Prostate gland (tissue), 2 donors: ENCODE results near the gene ZXDC. TPM values are rescaled to one million over a fixed set of nuclear protein-coding genes. Genes with fewer than 3 reads are reported as not detected.

ENCODE experiments used
- DNase-seq: peaks from one replicate; pipeline ENCODE4 v3.0.0-alpha.2; 2019; ENCODE audit warnings: low spot score
- H3K27ac ChIP-seq, 2 donors: fragments of 200-600 bp; sonication (generic); 2 replicates each; pipeline ENCODE4 v1.5.1; 2017 to 2019
- H3K27me3 ChIP-seq: fragments of 200-600 bp; sonication (generic); replicated peaks from 2 replicates; pipeline ENCODE4 v1.5.1; 2019; ENCODE audit not compliant: insufficient read depth
- H3K36me3 ChIP-seq, 2 donors: fragments of 200-600 bp; sonication (generic); 1 replicate in 1 of 2; 2 replicates in 1 of 2; pipeline versions ENCODE4 v1.5.1 to v1.8.1; 2017 to 2019
- H3K4me1 ChIP-seq: fragments of 200-600 bp; sonication (generic); replicated peaks from 2 replicates; pipeline ENCODE4 v1.5.1; 2019
- H3K4me3 ChIP-seq, 2 donors: fragments of 200-600 bp; sonication (generic); 2 replicates each; pipeline ENCODE4 v1.5.1; 2017 to 2019
- H3K9me3 ChIP-seq: fragments of 200-600 bp; sonication (generic); 2 replicates; pipeline ENCODE4 v1.5.1; 2017
- POLR2A ChIP-seq: fragments of 450-650 bp; IDR thresholded peaks from one replicate; pipeline ENCODE4 v1.6.1; 2016; ENCODE audit warnings: antibody characterized with exemption, mild to moderate bottlenecking
- POLR2AphosphoS5 ChIP-seq: sonication (generic); formaldehyde crosslinking; IDR thresholded peaks from one replicate; pipeline ENCODE4 v1.6.1; 2017; ENCODE audit warnings: antibody characterized with exemption
- WGBS: methylation state at CpG from one replicate; pipeline ENCODE4 v1.1.5; 2018; 5-methylcytosine and 5-hydroxymethylcytosine counted together
- intact Hi-C: fragments of 100-400 bp; cut with DNase I; formaldehyde crosslinking; loops from one replicate; pipeline ENCODE4 v1.14.2; 2022
- total RNA-seq, 2 donors: library from RNA; depleted of rRNA; stranded (reverse); fragments of >200 nt; gene quantifications; one replicate each; pipeline ENCODE4 v1.1.0, GENCODE V29; 2016
- TF ChIP-seq, protein P1 (sequence below), 4 experiments: fragments of 200-600 bp in 2 of 4; fragments of 450-650 bp in 2 of 4; sonication (generic) in 2 of 4; IDR thresholded peaks; 1 replicate in 3 of 4; 2 replicates in 1 of 4; pipeline ENCODE4 v1.5.1; 2016 to 2019; ENCODE audit warnings: antibody characterized with exemption in 4 of 4, mild to moderate bottlenecking in 2 of 4, moderate library complexity in 2 of 4

ZXDC gene
- total RNA-seq, 2 donors from 2014 or later: 47.7 to 87.0 TPM

DNA sequence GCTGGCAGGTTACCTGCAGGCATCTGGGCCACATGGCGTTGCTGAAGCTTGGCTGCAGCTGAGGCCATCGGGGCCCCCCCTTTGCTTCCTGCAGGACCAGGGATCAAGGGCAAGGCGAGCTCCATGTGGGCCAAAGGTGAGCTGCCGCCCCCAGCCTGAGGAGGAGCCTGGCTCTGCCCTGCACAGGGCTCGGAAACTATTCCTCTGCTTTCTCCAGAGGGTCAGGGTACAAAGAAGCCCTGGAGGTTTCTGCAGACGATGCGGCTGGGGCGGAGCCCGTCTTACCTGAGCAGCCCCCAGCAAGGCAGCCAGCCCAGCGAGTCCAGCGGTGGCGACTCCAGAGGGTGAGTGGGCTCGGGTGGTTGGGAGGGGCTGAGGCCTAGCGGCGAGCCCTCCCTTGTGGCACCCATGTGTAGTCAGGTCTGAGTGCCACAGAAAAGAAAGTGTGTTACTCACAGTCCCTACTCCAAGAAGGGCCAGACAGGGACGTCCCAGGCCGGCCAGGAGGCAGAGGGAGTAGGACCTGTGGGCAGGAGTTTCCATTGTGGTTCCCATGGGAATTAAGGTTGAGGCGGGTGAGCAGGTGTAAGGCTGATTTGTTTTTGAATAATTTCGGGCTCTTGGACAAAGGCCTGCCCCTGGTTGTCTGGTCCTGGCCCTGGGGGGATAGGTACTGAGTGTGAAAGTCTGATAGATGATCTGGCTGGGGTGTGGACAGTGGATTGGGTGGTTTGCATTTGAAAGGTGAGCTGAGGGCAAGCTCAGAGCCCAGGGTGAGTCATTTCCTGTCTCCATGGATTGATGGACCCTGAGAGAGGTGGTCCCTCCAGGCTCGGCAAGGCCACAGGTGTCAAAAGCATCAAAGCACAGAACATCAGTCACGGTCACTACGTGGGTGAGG, 55.6 kb downstream of the ZXDC start:
- no peak overlapping the region for H3K4me3 ChIP-seq
- intact Hi-C loops: no loop called here
- H3K27me3 ChIP-seq: peaks cover 14% of the 10 kb centered on the region
- H3K4me1 ChIP-seq: no peaks in the 10 kb centered on the region
- no peaks in the 10 kb centered on the region for H3K9me3 ChIP-seq
- no peak for DNase-seq
- TF ChIP-seq POLR2AphosphoS5 (no peak), POLR2A (no peak)
- TF ChIP-seq, protein P1, sequence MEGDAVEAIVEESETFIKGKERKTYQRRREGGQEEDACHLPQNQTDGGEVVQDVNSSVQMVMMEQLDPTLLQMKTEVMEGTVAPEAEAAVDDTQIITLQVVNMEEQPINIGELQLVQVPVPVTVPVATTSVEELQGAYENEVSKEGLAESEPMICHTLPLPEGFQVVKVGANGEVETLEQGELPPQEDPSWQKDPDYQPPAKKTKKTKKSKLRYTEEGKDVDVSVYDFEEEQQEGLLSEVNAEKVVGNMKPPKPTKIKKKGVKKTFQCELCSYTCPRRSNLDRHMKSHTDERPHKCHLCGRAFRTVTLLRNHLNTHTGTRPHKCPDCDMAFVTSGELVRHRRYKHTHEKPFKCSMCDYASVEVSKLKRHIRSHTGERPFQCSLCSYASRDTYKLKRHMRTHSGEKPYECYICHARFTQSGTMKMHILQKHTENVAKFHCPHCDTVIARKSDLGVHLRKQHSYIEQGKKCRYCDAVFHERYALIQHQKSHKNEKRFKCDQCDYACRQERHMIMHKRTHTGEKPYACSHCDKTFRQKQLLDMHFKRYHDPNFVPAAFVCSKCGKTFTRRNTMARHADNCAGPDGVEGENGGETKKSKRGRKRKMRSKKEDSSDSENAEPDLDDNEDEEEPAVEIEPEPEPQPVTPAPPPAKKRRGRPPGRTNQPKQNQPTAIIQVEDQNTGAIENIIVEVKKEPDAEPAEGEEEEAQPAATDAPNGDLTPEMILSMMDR (IDR thresholded peaks at IDR 0.05): no peak
- H3K36me3 ChIP-seq: no peaks in the 10 kb centered on the region
- WGBS: 79% methylated on average over 22 of the region's 22 CpGs
- H3K27ac ChIP-seq: no peak overlapping the region

DNA sequence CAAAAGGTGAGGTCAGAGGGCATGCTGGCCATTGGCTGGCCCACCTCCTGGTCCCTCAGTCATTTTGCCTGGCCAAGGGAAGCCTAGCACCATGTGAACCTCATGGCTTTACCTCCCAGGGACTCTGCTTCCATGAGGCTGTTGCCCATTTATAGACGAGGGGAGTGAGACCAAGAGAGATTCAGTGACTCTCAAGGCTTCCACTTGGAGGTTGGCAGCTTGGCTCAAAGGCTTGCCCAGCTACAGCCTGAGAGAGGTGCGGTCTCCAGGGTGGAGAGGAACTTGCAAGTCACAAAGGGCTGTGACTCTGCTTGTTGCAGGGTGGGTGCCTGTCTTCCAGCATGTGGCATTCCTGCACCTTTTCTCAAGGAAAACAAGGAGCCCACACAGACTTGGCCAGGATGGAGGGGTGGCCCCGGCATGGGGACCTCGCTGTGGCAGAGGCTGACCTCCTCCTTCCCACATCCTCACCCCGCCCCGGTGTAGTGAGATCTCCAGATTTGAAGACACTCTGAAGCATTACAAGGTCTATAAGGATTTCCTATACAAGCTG, 56.5 kb downstream of the ZXDC start:
- intact Hi-C loops: no loop called here
- Histone ChIP-seq H3K4me1 (no peaks in the 10 kb centered on the region), H3K27ac (no peak overlapping the region), H3K9me3 (no peaks in the 10 kb centered on the region), H3K36me3 (no peaks in the 10 kb centered on the region), H3K27me3 (peaks cover 14% of the 10 kb centered on the region), H3K4me3 (no peak overlapping the region)
- 79% methylated on average over 6 of the region's 6 CpGs for WGBS
- no peak for DNase-seq
- TF ChIP-seq, protein P1 (IDR thresholded peaks at IDR 0.05): no peak
- no peak for TF ChIP-seq POLR2A
- no peak for TF ChIP-seq POLR2AphosphoS5

DNA sequence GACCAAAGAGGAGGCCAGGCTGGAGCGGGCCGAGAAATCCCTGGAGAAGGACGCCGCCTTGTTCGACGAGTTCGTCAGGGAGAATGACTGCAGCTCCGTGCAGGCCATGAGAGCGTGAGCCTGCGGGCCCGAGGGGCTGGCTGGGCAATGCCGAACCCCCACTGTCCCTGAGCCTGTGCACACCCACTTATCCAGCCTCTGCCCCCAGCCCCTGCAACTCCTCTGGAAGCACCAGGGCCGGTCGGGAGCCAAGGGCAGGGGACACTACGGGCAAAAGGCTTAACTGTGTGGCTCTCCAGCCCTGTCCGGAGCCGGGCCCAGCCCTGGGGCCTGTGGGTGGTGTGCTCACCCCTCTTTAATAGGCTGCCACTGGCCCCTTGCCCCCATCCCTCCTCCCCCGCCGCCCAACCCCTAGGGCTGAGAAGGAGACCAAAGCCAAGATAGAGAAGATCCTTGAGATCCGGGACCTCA, 57.0 kb downstream of the ZXDC start:
- 70% methylated on average over 20 of the region's 20 CpGs for WGBS
- TF ChIP-seq, protein P1 (IDR thresholded peaks at IDR 0.05): no peak
- TF ChIP-seq POLR2AphosphoS5 (no peak), POLR2A (no peak)
- Histone ChIP-seq H3K9me3 (no peaks in the 10 kb centered on the region), H3K27ac (no peak overlapping the region), H3K36me3 (no peaks in the 10 kb centered on the region), H3K4me3 (no peak overlapping the region), H3K27me3 (peaks cover 14% of the 10 kb centered on the region), H3K4me1 (no peaks in the 10 kb centered on the region)
- intact Hi-C loops: no loop called here
- DNase-seq: no peak

DNA sequence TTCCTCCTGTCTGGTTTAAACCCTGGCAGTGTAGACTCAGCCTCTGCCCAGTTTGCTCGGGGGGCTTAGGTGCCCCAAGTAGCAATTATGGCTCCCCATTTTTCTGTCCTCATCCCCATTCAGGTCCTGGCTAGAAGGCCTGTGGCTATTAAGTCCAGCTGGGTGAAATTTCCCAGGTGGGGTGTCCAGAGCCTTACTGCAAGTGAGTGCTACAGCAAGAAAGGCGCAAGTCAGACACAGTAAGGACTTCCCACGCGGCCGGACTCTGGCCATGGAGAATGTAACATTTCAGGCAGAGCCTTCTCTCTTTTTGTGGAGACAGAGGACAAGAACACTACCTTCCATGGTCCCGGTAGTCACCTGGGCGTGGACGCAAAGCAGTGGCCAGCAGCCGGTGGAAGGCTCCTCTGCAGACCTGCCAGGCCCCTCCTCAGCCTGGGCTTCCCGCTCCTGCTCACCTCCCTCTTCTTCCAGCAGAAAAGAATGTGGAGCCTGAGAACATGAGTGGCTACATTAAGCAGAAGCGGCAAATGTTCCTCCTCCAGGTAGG, 57.6 kb downstream of the ZXDC start:
- Histone ChIP-seq H3K9me3 (no peaks in the 10 kb centered on the region), H3K27me3 (peaks cover 14% of the 10 kb centered on the region), H3K4me3 (no peak overlapping the region), H3K27ac (no peak overlapping the region), H3K4me1 (no peaks in the 10 kb centered on the region), H3K36me3 (no peaks in the 10 kb centered on the region)
- TF ChIP-seq, protein P1 (IDR thresholded peaks at IDR 0.05): no peak
- TF ChIP-seq POLR2A: no peak
- no peak for TF ChIP-seq POLR2AphosphoS5
- WGBS: 83% methylated on average over 11 of the region's 11 CpGs
- intact Hi-C loops: no loop called here
- no peak for DNase-seq
